ENCODE measurements around the gene SFTPD.
"Not testable (repeated sequence)": the region's sequence is repeated elsewhere in the genome, so short reads cannot be mapped to it uniquely, and the experiment has no call there.

Gene SFTPD

GRCh38 chr10:79948976-79949722 is at the start of gene SFTPD:
Gene SFTPD, minus strand, starts transcription at chr10:79949105. Its CDS starts 2,446 bp downstream, at chr10:79946659.
- Histone ChIP-seq H3K4me3 (ENCODE audit: low read depth, low read length, poor library complexity, severe bottlenecking) (no peak within 1 kb of the TSS), H3K27me3 (ENCODE audit: insufficient read depth, low read length) (no peaks in the 10 kb centered on the region), H3K79me2 (ENCODE audit: insufficient read depth, low read length) (no peaks in the 10 kb centered on the region), H3K4me2 (ENCODE audit: low read length) (no peak within 1 kb of the TSS), H3K36me3 (ENCODE audit: insufficient read depth, low read length) (no peaks in the 10 kb centered on the region), H3K9me3 (ENCODE audit: low read length) (no peaks in the 10 kb centered on the region), H3K9me2 (ENCODE audit: low read depth, low read length) (no peaks in the 10 kb centered on the region), H3K9ac (ENCODE audit: low read length) (no peak within 1 kb of the TSS), H2AFZ (ENCODE audit: low read length) (no peak within 1 kb of the TSS), H3K27ac (ENCODE audit: low read depth, low read length, poor library complexity, severe bottlenecking) (no peak within 1 kb of the TSS), H3K4me1 (ENCODE audit: insufficient read depth, low read length, severe bottlenecking) (no peaks in the 10 kb centered on the region), H4K20me1 (ENCODE audit: insufficient read depth, low read length) (no peaks in the 10 kb centered on the region), H3F3A (ENCODE audit: insufficient read depth, low read length) (no peaks in the 10 kb centered on the region)
- no peak for TF ChIP-seq CTCF (IDR thresholded peaks at IDR 0.05; ENCODE audit: low read length)
- TF ChIP-seq EZH2 (IDR thresholded peaks at IDR 0.05; ENCODE audit: borderline replicate concordance, low read length) = no peak

GRCh38 chr10:79995979-79996634 is 47.2 kb upstream of the SFTPD start:
- H3K27ac ChIP-seq (ENCODE audit: low read depth, low read length, poor library complexity, severe bottlenecking) = no peak overlapping the region
- H2AFZ ChIP-seq (ENCODE audit: low read length) = no peak overlapping the region
- H3F3A ChIP-seq (ENCODE audit: insufficient read depth, low read length) = no peaks in the 10 kb centered on the region
- no peak overlapping the region for H3K4me3 ChIP-seq (ENCODE audit: low read depth, low read length, poor library complexity, severe bottlenecking)
- no peak overlapping the region for H3K4me2 ChIP-seq (ENCODE audit: low read length)
- no peaks in the 10 kb centered on the region for H3K36me3 ChIP-seq (ENCODE audit: insufficient read depth, low read length)
- no peaks in the 10 kb centered on the region for H3K4me1 ChIP-seq (ENCODE audit: insufficient read depth, low read length, severe bottlenecking)
- H3K27me3 ChIP-seq (ENCODE audit: insufficient read depth, low read length) = no peaks in the 10 kb centered on the region
- no peak for TF ChIP-seq CTCF (IDR thresholded peaks at IDR 0.05; ENCODE audit: low read length)
- TF ChIP-seq EZH2 (IDR thresholded peaks at IDR 0.05; ENCODE audit: borderline replicate concordance, low read length) = no peak
- no peaks in the 10 kb centered on the region for H3K9me2 ChIP-seq (ENCODE audit: low read depth, low read length)
- no peaks in the 10 kb centered on the region for H3K79me2 ChIP-seq (ENCODE audit: insufficient read depth, low read length)
- no peaks in the 10 kb centered on the region for H4K20me1 ChIP-seq (ENCODE audit: insufficient read depth, low read length)
- no peaks in the 10 kb centered on the region for H3K9me3 ChIP-seq (ENCODE audit: low read length)
- H3K9ac ChIP-seq (ENCODE audit: low read length) = no peak overlapping the region

- Histone ChIP-seq H3K36me3 (ENCODE audit: insufficient read depth, low read length) (no peaks in the 10 kb centered on the region), H3K9ac (ENCODE audit: low read length) (no peak overlapping the region), H3K27me3 (ENCODE audit: insufficient read depth, low read length) (no peaks in the 10 kb centered on the region), H2AFZ (ENCODE audit: low read length) (no peak overlapping the region), H3K79me2 (ENCODE audit: insufficient read depth, low read length) (no peaks in the 10 kb centered on the region), H3K9me3 (ENCODE audit: low read length) (no peaks in the 10 kb centered on the region), H4K20me1 (ENCODE audit: insufficient read depth, low read length) (no peaks in the 10 kb centered on the region), H3K27ac (ENCODE audit: low read depth, low read length, poor library complexity, severe bottlenecking) (no peak overlapping the region), H3K4me1 (ENCODE audit: insufficient read depth, low read length, severe bottlenecking) (no peaks in the 10 kb centered on the region), H3K4me3 (ENCODE audit: low read depth, low read length, poor library complexity, severe bottlenecking) (no peak overlapping the region), H3F3A (ENCODE audit: insufficient read depth, low read length) (no peaks in the 10 kb centered on the region), H3K4me2 (ENCODE audit: low read length) (no peak overlapping the region), H3K9me2 (ENCODE audit: low read depth, low read length) (no peaks in the 10 kb centered on the region)
- no peak for TF ChIP-seq EZH2 (IDR thresholded peaks at IDR 0.05; ENCODE audit: borderline replicate concordance, low read length)
- TF ChIP-seq CTCF (IDR thresholded peaks at IDR 0.05; ENCODE audit: low read length) = no peak
Measured at GRCh38 chr10:79994556-79994955, 45.7 kb upstream of the SFTPD start.

- H3K9me2 ChIP-seq (ENCODE audit: low read depth, low read length); H2AFZ ChIP-seq (ENCODE audit: low read length); H3K4me2 ChIP-seq (ENCODE audit: low read length); H3K9me3 ChIP-seq (ENCODE audit: low read length); H3K9ac ChIP-seq (ENCODE audit: low read length); H3K27me3 ChIP-seq (ENCODE audit: insufficient read depth, low read length); H3K4me1 ChIP-seq (ENCODE audit: insufficient read depth, low read length, severe bottlenecking); H4K20me1 ChIP-seq (ENCODE audit: insufficient read depth, low read length); H3K36me3 ChIP-seq (ENCODE audit: insufficient read depth, low read length); H3F3A ChIP-seq (ENCODE audit: insufficient read depth, low read length); H3K79me2 ChIP-seq (ENCODE audit: insufficient read depth, low read length); H3K4me3 ChIP-seq (ENCODE audit: low read depth, low read length, poor library complexity, severe bottlenecking); H3K27ac ChIP-seq (ENCODE audit: low read depth, low read length, poor library complexity, severe bottlenecking): not testable (repeated sequence)
Measured at GRCh38 chr10:79988199-79988598, 39.3 kb upstream of the SFTPD start.

- not testable (repeated sequence) for H3K4me1 ChIP-seq (ENCODE audit: insufficient read depth, low read length, severe bottlenecking); H3K9ac ChIP-seq (ENCODE audit: low read length); H3K9me2 ChIP-seq (ENCODE audit: low read depth, low read length); H3K27me3 ChIP-seq (ENCODE audit: insufficient read depth, low read length); H4K20me1 ChIP-seq (ENCODE audit: insufficient read depth, low read length); H3K27ac ChIP-seq (ENCODE audit: low read depth, low read length, poor library complexity, severe bottlenecking); H3K79me2 ChIP-seq (ENCODE audit: insufficient read depth, low read length); H3K4me3 ChIP-seq (ENCODE audit: low read depth, low read length, poor library complexity, severe bottlenecking); H3F3A ChIP-seq (ENCODE audit: insufficient read depth, low read length); H2AFZ ChIP-seq (ENCODE audit: low read length); H3K4me2 ChIP-seq (ENCODE audit: low read length); H3K36me3 ChIP-seq (ENCODE audit: insufficient read depth, low read length); H3K9me3 ChIP-seq (ENCODE audit: low read length)
Measured at GRCh38 chr10:79986661-79987060, 37.8 kb upstream of the SFTPD start.
